ENCODE data around the gene NUB1.

Gene NUB1

GRCh38 chr7:151351027-151351426, 9.4 kb downstream of the NUB1 start:
- TF ChIP-seq, protein P1, sequence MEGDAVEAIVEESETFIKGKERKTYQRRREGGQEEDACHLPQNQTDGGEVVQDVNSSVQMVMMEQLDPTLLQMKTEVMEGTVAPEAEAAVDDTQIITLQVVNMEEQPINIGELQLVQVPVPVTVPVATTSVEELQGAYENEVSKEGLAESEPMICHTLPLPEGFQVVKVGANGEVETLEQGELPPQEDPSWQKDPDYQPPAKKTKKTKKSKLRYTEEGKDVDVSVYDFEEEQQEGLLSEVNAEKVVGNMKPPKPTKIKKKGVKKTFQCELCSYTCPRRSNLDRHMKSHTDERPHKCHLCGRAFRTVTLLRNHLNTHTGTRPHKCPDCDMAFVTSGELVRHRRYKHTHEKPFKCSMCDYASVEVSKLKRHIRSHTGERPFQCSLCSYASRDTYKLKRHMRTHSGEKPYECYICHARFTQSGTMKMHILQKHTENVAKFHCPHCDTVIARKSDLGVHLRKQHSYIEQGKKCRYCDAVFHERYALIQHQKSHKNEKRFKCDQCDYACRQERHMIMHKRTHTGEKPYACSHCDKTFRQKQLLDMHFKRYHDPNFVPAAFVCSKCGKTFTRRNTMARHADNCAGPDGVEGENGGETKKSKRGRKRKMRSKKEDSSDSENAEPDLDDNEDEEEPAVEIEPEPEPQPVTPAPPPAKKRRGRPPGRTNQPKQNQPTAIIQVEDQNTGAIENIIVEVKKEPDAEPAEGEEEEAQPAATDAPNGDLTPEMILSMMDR (IDR thresholded peaks at IDR 0.05; ENCODE audit: borderline replicate concordance, insufficient read depth, low read depth, low read length): peak; percentile 67

GRCh38 chr7:151351967-151352366, 10.4 kb downstream of the NUB1 start:
- TF ChIP-seq, protein P1 (IDR thresholded peaks at IDR 0.05; ENCODE audit: borderline replicate concordance, insufficient read depth, low read depth, low read length): no peak
- H3K4me3 ChIP-seq (ENCODE audit: low read depth, low read length): peak overlapping the region; percentile 17

More at GRCh38 chr7:151351027-151351426, 9.4 kb downstream of the NUB1 start:
- H3K4me3 ChIP-seq (ENCODE audit: low read depth, low read length): no peak overlapping the region

DNA sequence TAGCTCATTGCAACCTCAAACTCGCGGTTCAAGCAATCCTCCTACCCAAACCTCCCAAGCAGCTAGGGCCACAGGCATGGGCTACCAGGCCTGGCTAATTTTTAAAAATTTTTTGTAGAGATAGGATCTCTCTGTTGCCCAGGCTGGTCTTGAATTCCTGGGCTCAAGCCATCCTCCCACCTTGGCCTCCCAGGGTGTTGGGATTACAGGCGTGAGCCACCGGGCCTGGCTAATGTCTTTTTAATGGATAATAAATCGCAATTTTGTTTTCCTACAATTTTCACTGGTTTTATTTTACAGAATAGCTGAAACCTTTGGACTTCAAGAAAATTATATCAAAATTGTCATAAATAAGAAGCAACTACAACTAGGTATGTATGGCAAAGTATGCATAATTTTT, 10.9 kb downstream of the NUB1 start:
- peak overlapping the region; percentile 17 for H3K4me3 ChIP-seq (ENCODE audit: low read depth, low read length)
- TF ChIP-seq, protein P1 (IDR thresholded peaks at IDR 0.05; ENCODE audit: borderline replicate concordance, insufficient read depth, low read depth, low read length): no peak

- H3K4me3 ChIP-seq (ENCODE audit: low read depth, low read length): no peak overlapping the region
- TF ChIP-seq, protein P1 (IDR thresholded peaks at IDR 0.05; ENCODE audit: borderline replicate concordance, insufficient read depth, low read depth, low read length): no peak
Measured at GRCh38 chr7:151361193-151361959, 19.8 kb downstream of the NUB1 start.

- TF ChIP-seq, protein P1 (IDR thresholded peaks at IDR 0.05; ENCODE audit: borderline replicate concordance, insufficient read depth, low read depth, low read length): no peak
- H3K4me3 ChIP-seq (ENCODE audit: low read depth, low read length): no peak overlapping the region
Measured at GRCh38 chr7:151363182-151363581, 21.6 kb downstream of the NUB1 start.

- H3K4me3 ChIP-seq (ENCODE audit: low read depth, low read length): no peak overlapping the region
- TF ChIP-seq, protein P1 (IDR thresholded peaks at IDR 0.05; ENCODE audit: borderline replicate concordance, insufficient read depth, low read depth, low read length): no peak
Measured at GRCh38 chr7:151366166-151366879, 24.7 kb downstream of the NUB1 start.

DNA sequence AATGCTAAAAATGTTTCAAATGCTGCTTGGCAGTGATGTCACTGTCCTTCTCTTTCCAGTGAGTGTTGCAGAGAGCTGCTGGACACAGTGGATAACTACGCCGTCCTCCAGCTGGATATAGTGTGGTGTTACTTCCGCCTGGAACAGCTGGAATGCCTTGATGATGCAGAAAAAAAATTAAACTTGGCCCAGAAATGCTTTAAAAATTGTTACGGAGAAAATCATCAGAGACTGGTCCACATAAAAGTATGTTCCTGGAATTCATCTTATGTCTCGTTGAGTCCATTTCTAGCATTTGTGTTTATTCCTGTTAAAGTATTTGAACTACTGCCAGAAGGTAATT, 25.2 kb downstream of the NUB1 start:
- H3K4me3 ChIP-seq (ENCODE audit: low read depth, low read length): no peak overlapping the region
- TF ChIP-seq, protein P1 (IDR thresholded peaks at IDR 0.05; ENCODE audit: borderline replicate concordance, insufficient read depth, low read depth, low read length): no peak
